RWPE1 (cell line): ENCODE measurements around the gene VPS72.

Experiments
- CTCF ChIA-PET: fragments of 350-600 bp; sonication (Branson Sonifier 250); formaldehyde crosslinking; extraction: SDS; loops from one replicate; lab custom pipeline; 2021; lab: Yijun Ruan, JAX
- POLR2A ChIA-PET: fragments of 400-600 bp; formaldehyde crosslinking; extraction: SDS; loops from one replicate; lab custom pipeline; 2020; ENCODE audit warnings: antibody characterized with exemption; ENCODE audit not compliant: low non-redundant PET; lab: Yijun Ruan, JAX
- DNase-seq: peaks from one replicate; pipeline ENCODE4 v3.0.0; 2012; ENCODE audit warnings: low spot score
- H3K27ac ChIP-seq: fragments of 450-650 bp; 2 replicates; pipeline ENCODE4 v1.5.1; 2017
- TF ChIP-seq, protein P1 (sequence below): fragments of 450-650 bp; conservative IDR thresholded peaks from 2 replicates; pipeline ENCODE4 v1.5.1; 2017; ENCODE audit warnings: low read depth, mild to moderate bottlenecking

VPS72 gene, protein sequence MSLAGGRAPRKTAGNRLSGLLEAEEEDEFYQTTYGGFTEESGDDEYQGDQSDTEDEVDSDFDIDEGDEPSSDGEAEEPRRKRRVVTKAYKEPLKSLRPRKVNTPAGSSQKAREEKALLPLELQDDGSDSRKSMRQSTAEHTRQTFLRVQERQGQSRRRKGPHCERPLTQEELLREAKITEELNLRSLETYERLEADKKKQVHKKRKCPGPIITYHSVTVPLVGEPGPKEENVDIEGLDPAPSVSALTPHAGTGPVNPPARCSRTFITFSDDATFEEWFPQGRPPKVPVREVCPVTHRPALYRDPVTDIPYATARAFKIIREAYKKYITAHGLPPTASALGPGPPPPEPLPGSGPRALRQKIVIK

DNA sequence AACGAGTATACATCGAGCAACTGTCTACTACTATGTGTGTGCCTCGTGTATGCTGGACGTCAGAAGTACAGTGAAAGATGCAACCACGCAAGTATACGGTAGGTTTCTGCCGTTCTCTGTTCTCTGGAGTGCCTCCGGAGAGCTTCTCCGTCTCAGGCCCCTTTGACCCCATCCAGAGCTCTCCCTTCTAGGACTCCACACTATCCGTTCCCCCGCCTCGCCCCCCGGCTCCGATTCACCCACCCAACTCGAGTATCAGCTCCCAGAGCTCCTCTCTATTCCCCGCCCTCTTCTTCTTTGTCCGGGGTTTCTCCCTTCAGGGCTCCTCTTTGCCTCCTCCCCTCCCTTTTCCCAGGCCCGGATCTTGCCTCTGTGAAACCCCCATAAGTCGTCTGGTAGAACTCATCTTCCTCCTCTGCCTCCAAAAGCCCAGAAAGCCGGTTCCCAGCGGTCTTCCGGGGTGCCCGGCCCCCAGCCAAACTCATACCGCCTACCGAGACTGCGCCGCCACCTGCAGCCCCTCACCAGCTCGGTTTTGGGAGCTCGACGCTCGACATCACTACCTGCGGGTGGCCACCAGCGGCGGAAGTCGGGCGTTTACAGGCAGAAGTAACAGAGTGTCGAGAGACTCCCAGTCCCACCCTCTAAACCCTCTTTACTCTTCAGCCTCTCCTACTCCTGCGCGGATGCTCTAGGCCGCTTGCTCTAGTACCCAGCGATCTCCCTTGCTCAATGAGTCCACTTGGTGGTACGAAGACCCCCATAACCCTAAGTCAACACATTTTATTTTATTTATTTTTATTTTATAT, at the start of gene VPS72:
VPS72 (minus strand) TSS at position 561 of the 809 bp plus-strand sequence; CDS start at position 485, 76 bp downstream.
- ChIA-PET CTCF (interaction anchor here (0.7 kb wide), 1 partner anchor 345 kb away, joined by 3 read pairs; no protein-coding TSS in a partner anchor), POLR2A (interaction anchor here (0.6 to 0.7 kb wide), 3 partner anchors 96 to 168 kb away, joined by 3 to 7 read pairs (median 5); no protein-coding TSS in a partner anchor)
- TF ChIP-seq, protein P1, sequence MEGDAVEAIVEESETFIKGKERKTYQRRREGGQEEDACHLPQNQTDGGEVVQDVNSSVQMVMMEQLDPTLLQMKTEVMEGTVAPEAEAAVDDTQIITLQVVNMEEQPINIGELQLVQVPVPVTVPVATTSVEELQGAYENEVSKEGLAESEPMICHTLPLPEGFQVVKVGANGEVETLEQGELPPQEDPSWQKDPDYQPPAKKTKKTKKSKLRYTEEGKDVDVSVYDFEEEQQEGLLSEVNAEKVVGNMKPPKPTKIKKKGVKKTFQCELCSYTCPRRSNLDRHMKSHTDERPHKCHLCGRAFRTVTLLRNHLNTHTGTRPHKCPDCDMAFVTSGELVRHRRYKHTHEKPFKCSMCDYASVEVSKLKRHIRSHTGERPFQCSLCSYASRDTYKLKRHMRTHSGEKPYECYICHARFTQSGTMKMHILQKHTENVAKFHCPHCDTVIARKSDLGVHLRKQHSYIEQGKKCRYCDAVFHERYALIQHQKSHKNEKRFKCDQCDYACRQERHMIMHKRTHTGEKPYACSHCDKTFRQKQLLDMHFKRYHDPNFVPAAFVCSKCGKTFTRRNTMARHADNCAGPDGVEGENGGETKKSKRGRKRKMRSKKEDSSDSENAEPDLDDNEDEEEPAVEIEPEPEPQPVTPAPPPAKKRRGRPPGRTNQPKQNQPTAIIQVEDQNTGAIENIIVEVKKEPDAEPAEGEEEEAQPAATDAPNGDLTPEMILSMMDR: no peak
- H3K27ac ChIP-seq: peak within 1 kb of the TSS; percentile 89
- DNase-seq: peak; percentile 85

DNA sequence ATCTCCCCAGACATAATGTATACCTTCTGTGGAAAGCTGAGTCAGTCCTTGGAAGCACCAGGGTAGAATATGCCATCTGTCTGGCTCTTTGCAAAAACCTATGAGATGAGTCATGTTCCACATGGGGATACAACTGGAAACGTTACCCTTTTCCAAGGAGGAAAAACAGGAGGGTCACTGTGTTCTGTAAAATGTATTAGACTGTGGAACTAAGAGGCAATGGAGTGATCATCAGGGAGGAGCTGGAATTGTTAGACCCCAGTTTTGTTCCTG, 48.4 kb upstream of the VPS72 start:
- ChIA-PET POLR2A (no interaction called here), CTCF (interaction anchor here (1.3 kb wide), 1 partner anchor 12 kb away, joined by 3 read pairs; no protein-coding TSS in a partner anchor)
- no peak overlapping the region for H3K27ac ChIP-seq
- DNase-seq: peak; percentile 51
- TF ChIP-seq, protein P1: no peak

DNA sequence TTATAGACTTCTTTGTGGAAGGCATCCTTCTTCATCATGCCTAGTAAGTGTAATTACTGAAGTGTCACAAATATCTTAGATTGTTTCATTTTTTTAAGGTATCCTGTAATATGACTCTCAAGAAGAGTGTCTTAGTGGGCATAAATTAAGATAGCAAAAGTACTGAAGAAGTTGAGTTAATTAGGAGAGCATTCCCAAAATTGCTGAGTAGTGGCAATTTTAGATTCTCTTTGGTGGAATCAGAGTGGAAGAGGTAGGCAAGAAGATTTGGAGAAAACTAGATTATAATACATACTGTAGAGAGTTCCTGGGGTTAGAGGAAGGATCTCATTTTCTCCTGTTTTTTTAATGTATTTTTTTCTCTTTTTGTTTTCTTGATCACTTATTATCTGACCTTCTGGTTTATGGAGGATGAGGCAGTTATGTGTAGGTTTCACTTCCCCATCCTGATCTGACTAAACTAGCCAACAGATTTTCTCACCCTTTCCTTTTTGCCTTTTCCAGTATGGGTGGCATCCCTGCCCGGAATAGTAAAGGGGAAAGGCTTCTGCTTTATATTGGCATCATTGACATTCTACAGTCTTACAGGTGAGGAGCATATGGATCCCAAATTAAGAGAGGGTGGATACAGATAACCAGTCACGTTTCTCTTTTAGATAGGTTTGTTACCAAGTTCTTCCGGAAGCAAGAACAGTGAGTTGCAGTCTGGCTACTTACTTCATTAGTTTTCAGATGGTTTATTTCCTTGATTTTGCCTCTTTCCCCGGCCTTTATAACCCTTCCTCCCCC, 47.9 kb upstream of the VPS72 start:
- TF ChIP-seq, protein P1: no peak
- ChIA-PET POLR2A (no interaction called here), CTCF (interaction anchor here (1.3 kb wide), 1 partner anchor 13 kb away, joined by 3 read pairs; no protein-coding TSS in a partner anchor)
- H3K27ac ChIP-seq: no peak overlapping the region
- no peak for DNase-seq

DNA sequence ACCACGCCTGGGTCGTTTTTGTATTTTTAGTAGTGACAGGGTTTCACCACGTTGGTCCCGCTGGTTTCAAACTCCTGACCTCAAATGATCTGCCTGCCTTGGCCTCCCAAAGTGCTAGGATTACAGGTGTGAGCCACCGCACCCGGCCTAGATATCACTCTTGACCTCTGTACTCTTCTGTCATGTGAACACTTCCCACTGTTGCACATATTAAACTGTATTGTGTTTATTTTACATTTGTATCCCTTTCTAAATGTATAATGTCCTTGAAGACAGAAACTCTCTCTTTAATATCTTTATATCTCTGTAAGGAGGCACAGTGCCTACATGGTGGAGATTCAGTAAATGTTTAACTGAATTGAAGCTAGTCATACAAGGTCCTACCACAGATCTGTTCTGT, 45.2 kb upstream of the VPS72 start:
- ChIA-PET POLR2A (no interaction called here), CTCF (no interaction called here)
- TF ChIP-seq, protein P1: no peak
- no peak overlapping the region for H3K27ac ChIP-seq
- no peak for DNase-seq

DNA sequence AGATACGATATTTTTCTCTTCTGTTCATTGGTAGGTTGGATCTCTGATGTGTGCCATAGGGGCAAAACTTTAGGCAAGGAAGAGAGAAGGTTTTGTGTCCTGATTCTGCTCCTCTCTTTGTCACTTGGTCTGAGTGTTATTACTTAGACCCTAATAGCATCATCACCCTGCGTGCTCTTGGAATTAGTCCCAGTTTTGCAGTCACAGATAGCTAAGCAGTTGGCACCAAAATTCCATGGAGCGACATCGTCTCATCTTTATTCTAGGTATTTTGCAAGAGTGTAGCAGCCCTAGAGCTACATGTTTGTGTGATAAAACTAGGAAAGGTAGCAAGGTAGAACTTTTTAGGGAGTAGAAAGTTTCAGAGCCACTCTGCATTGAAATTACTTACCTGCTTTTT, 32.1 kb upstream of the VPS72 start:
- ChIA-PET CTCF (no interaction called here), POLR2A (no interaction called here)
- DNase-seq: no peak
- no peak overlapping the region for H3K27ac ChIP-seq
- TF ChIP-seq, protein P1: no peak

DNA sequence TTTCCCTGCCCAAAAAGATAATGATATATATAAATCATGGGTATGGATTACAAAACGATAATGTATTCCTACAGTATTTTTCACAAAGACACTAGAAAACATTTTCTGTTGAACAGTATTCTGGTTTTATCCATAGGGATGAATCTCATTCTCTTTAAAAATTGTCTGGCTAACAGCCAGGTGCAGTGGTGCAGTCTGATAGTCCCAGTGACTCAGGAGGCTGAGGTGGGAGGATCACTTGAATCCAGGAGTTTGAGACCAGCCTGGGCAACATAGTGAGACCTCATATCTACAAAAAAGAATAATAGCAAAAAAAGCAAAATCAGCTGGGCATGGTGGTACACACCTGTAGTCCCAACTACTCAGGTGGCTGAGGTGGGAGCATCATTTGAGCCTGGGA, 31.6 kb upstream of the VPS72 start:
- CTCF ChIA-PET: no interaction called here

More for the DNA sequence above, 31.6 kb upstream of the VPS72 start:
- DNase-seq: no peak
- TF ChIP-seq, protein P1: no peak
- POLR2A ChIA-PET: no interaction called here
- H3K27ac ChIP-seq: no peak overlapping the region
